ENCODE data around the gene RFX4.

The RFX4 gene

GRCh38 chr12:106750524-106750923 is 167.7 kb downstream of the RFX4 start:
- ATAC-seq (ENCODE audit: low read depth) (no peak), DNase-seq (ENCODE audit: low spot score) (no peak)
- Histone ChIP-seq H3K27ac (ENCODE audit: poor library complexity, severe bottlenecking) (no peak overlapping the region), H3K4me3 (ENCODE audit: severe bottlenecking) (no peak overlapping the region), H3K4me1 (ENCODE audit: insufficient read depth, poor library complexity, severe bottlenecking) (no peaks in the 10 kb centered on the region), H3K9me3 (ENCODE audit: severe bottlenecking) (no peaks in the 10 kb centered on the region), H3K27me3 (ENCODE audit: insufficient read depth, poor library complexity, severe bottlenecking) (peaks cover under 1% of the 10 kb centered on the region), H3K36me3 (ENCODE audit: low read depth) (no peaks in the 10 kb centered on the region)
- no peak for TF ChIP-seq CTCF (IDR thresholded peaks at IDR 0.05; ENCODE audit: poor library complexity, severe bottlenecking)

GRCh38 chr12:106753526-106753925 is 170.7 kb downstream of the RFX4 start:
- no peak for TF ChIP-seq CTCF (IDR thresholded peaks at IDR 0.05; ENCODE audit: poor library complexity, severe bottlenecking)
- DNase-seq (ENCODE audit: low spot score) (no peak), ATAC-seq (ENCODE audit: low read depth) (no peak)

GRCh38 chr12:106754331-106754730 is 171.5 kb downstream of the RFX4 start:
- DNase-seq (ENCODE audit: low spot score) (no peak), ATAC-seq (ENCODE audit: low read depth) (no peak)
- Histone ChIP-seq H3K4me3 (ENCODE audit: severe bottlenecking) (no peak overlapping the region), H3K4me1 (ENCODE audit: insufficient read depth, poor library complexity, severe bottlenecking) (no peaks in the 10 kb centered on the region), H3K9me3 (ENCODE audit: severe bottlenecking) (no peaks in the 10 kb centered on the region), H3K36me3 (ENCODE audit: low read depth) (no peaks in the 10 kb centered on the region), H3K27ac (ENCODE audit: poor library complexity, severe bottlenecking) (no peak overlapping the region), H3K27me3 (ENCODE audit: insufficient read depth, poor library complexity, severe bottlenecking) (no peaks in the 10 kb centered on the region)
- no peak for TF ChIP-seq CTCF (IDR thresholded peaks at IDR 0.05; ENCODE audit: poor library complexity, severe bottlenecking)

More at GRCh38 chr12:106753526-106753925, 170.7 kb downstream of the RFX4 start:
- Histone ChIP-seq H3K4me1 (ENCODE audit: insufficient read depth, poor library complexity, severe bottlenecking) (no peaks in the 10 kb centered on the region), H3K36me3 (ENCODE audit: low read depth) (no peaks in the 10 kb centered on the region), H3K27me3 (ENCODE audit: insufficient read depth, poor library complexity, severe bottlenecking) (no peaks in the 10 kb centered on the region), H3K4me3 (ENCODE audit: severe bottlenecking) (no peak overlapping the region), H3K9me3 (ENCODE audit: severe bottlenecking) (no peaks in the 10 kb centered on the region), H3K27ac (ENCODE audit: poor library complexity, severe bottlenecking) (no peak overlapping the region)

- H3K27me3 ChIP-seq (ENCODE audit: insufficient read depth, poor library complexity, severe bottlenecking), result no peaks in the 10 kb centered on the region
- H3K4me3 ChIP-seq (ENCODE audit: severe bottlenecking), result no peak overlapping the region
- ATAC-seq (ENCODE audit: low read depth) (no peak), DNase-seq (ENCODE audit: low spot score) (no peak)
- no peaks in the 10 kb centered on the region for H3K4me1 ChIP-seq (ENCODE audit: insufficient read depth, poor library complexity, severe bottlenecking)
- H3K36me3 ChIP-seq (ENCODE audit: low read depth), result no peaks in the 10 kb centered on the region
- H3K27ac ChIP-seq (ENCODE audit: poor library complexity, severe bottlenecking), result no peak overlapping the region
- no peak for TF ChIP-seq CTCF (IDR thresholded peaks at IDR 0.05; ENCODE audit: poor library complexity, severe bottlenecking)
- H3K9me3 ChIP-seq (ENCODE audit: severe bottlenecking), result no peaks in the 10 kb centered on the region
Observed at GRCh38 chr12:106757623-106758348, 175.0 kb downstream of the RFX4 start.

All from RWPE2 (cell line).